GM18507 (cell line): ENCODE measurements around the gene RND3.

Experiments used
- DNase-seq: peaks from one replicate; pipeline ENCODE4 v3.0.0; 2011; ENCODE audit warnings: low read depth; ENCODE audit not compliant: insufficient read length; ENCODE audit errors: extremely low spot score
- FAIRE-seq: peaks from 2 replicates; lab custom pipeline; 2011; peaks lifted over from hg19 to GRCh38; lab: Jason Lieb, UNC

RND3 gene

GRCh38 chr2:150462770-150463169, 24.7 kb downstream of the RND3 start:
- DNase-seq (no peak), FAIRE-seq (no peak)

DNA sequence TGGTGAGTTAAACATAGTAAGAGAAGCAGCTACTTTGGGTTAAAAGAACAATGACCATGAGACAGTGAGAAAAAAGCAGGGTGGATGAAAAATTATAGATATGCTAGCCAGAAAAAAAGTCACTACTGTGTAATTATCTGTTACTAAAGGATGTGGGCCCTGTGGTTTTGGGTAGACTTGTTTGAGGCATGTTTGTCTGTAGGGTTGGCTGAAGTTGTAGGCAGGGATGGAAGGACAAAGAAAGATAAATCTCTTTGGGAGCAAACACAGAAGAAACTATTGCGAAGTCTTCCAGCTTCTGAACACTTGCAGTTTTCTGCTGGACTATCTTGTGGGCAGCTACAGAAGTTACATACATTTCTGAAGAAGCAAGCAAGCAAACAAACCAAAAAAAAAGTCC, 28.2 kb downstream of the RND3 start:
- no peak for DNase-seq
- no peak for FAIRE-seq

GRCh38 chr2:150450765-150451164, 36.7 kb downstream of the RND3 start:
- no peak for FAIRE-seq
- DNase-seq: no peak

GRCh38 chr2:150449856-150450255, 37.6 kb downstream of the RND3 start:
- no peak for FAIRE-seq
- DNase-seq: no peak

DNA sequence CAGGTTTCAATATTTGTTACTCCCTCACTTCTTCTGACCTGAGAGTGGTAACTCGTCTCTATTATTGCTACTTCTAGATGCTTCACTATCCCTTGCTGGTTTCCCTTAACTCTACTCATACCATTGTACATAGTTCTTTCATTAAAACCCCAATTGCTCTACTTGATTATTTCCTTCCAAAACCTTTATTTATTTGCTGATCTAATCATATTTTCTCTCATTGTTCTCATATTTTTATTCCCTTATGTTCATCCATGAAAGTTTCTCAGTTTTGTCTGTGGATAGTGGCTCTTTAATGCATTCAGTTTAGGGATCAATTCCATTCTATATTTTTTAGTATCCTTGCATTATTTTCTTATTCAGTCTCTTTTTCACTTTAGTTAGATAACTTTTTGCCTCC, 42.1 kb downstream of the RND3 start:
- no peak for DNase-seq
- no peak for FAIRE-seq

- DNase-seq (no peak), FAIRE-seq (no peak)
Measured at GRCh38 chr2:150442484-150442883, 45.0 kb downstream of the RND3 start.

DNA sequence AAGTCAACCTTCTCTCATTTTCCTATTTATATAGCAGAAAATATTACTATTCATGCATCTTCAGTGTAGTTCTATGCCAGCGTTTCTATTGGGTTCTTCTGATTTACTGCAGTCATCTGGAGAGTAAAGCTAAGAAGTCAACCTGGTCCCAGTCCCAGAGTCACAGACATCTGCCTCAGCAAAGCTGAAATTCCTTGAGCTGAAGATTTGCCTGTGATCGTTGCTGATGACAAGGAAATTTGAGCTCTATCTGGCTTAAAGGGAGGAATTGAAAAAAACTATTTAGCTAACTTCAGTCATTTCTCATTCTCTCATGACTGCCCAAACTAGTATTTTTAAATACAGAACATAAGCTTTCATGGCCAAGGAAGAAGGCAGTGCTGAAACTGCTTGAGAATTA, 45.7 kb downstream of the RND3 start:
- FAIRE-seq: no peak
- no peak for DNase-seq

GRCh38 chr2:150441226-150441625, 46.2 kb downstream of the RND3 start:
- FAIRE-seq (no peak), DNase-seq (no peak)

GRCh38 chr2:150438654-150439053, 48.8 kb downstream of the RND3 start:
- FAIRE-seq (no peak), DNase-seq (no peak)

GRCh38 chr2:150438041-150438440, 49.4 kb downstream of the RND3 start:
- DNase-seq (no peak), FAIRE-seq (no peak)

- DNase-seq: no peak
- no peak for FAIRE-seq
Measured at GRCh38 chr2:150432312-150432625, 55.2 kb downstream of the RND3 start.

GRCh38 chr2:150431561-150432311, 55.7 kb downstream of the RND3 start:
- DNase-seq (no peak), FAIRE-seq (no peak)

DNA sequence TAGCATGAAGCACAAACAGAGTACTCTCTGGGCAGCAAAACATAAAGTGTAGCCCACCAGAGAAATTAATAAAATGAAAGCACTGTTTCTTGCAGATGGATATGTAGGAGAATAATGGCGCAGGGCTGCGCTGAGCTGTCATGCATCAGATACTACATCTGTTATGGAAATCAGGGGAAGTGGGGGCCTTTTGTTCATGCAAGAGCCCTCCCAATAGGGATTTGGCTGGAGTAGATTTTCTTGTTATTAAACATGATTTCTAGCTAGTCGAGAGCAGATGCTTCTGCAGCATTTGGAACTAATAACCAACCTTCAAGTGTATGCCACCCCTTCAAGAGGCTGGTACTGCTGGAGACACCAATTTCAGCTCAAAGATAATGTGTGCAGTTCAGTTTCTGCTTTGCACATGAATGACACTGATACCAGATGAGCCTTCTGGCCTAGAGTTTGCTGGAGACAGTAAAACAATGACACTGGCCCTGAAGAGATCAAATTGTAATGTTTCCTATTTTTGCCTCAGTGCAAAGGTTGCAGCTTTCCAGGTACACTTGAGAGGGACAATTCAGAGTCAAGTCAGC, 58.0 kb downstream of the RND3 start:
- FAIRE-seq: no peak
- no peak for DNase-seq

GRCh38 chr2:150428641-150429040, 58.8 kb downstream of the RND3 start:
- no peak for FAIRE-seq
- no peak for DNase-seq

DNA sequence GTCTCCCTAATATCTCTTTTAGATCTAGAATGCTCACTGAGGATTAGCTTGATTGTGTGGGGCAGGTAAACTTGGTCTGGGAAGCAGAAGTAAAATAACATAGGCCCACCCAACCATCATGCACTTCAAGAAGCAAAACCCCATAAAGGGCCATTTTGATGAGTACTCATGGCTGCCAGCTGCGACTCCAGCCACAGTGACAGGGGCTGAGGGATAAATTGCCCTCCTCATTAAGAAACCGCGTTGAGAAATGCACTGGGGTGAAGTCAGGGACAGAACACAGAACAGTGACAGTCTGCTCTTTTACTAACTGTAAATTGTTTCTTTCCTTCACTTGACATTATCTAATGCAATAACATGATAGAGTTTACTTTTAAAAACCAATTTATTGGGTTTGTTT, 60.2 kb downstream of the RND3 start:
- FAIRE-seq (no peak), DNase-seq (no peak)

- DNase-seq (no peak), FAIRE-seq (no peak)
Measured at GRCh38 chr2:150426724-150427123, 60.7 kb downstream of the RND3 start.

GRCh38 chr2:150426315-150426714, 61.2 kb downstream of the RND3 start:
- FAIRE-seq (no peak), DNase-seq (no peak)

DNA sequence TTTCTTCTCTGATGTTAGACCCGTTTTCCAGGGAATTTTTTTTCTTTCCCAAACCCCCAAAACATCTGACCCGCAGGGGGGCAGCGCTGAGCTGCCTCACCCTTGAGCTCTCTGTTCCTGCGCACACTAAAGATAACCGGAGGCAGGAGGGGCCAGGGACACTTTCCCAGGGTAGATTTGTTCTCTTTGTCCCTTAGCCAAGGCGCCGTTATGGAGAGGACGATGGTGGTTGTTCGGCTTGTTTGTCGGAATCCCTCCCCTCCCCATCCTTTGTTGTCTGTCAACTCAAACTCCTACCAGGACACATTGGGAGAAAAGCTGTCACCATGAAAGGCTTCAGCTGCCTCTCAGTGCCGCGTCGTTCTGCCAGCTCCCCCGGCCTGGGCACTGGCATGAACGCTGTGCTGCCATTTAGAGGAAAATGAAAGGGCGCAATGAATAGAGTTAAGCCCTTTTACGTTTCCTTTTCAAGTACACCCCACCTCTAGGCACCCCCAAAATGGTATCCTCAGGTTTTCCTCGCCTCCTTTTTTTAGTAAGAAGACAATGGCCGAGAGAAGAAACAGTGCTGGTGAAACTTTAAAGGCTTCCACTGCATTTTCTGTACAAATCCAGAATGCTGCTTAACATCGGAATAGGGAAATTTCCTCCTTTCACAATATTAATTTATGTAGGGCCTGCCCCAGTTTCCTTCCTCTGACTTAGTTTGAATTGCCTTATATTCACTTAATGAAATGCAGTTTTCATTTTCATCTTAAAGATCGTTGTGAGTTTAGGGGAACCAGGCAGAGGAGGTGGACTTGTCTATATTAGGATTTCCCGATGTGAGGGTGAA, 62.1 kb downstream of the RND3 start:
- FAIRE-seq (no peak), DNase-seq (no peak)

GRCh38 chr2:150424406-150424805, 63.1 kb downstream of the RND3 start:
- DNase-seq: no peak

GRCh38 chr2:150421126-150421651, 66.3 kb downstream of the RND3 start:
- FAIRE-seq (no peak), DNase-seq (no peak)

More at GRCh38 chr2:150424406-150424805, 63.1 kb downstream of the RND3 start:
- no peak for FAIRE-seq

DNA sequence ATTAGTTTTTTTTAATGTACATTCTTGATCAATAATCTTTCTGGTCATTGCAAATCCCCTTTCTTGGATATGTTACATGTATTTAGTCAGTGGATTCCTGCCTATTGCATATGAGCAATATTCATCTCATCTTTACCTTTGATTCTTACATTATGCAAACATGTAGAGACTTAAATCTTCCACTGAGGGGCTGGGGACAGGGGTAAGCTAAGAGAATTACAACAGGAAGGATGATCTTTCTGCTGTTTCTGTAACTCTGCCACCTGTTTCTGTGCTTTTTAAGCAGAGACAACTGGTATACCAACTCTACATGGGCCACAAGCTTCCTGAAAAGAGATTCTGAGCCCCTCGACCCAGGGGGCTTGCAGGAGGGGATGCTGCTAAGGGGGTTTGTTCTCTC, 68.6 kb downstream of the RND3 start:
- FAIRE-seq: no peak
- DNase-seq: no peak
